H1 (cell line): Measurements from ENCODE around the gene PLB1. TPM values are rescaled to one million over a fixed set of nuclear protein-coding genes. Genes with fewer than 3 reads are reported as not detected.

Source experiments
- JUND ChIP-seq: IDR thresholded peaks from 2 replicates; pipeline ENCODE4 v1.6.1; 2011; ENCODE audit warnings: mild to moderate bottlenecking, improper control_type of control experiment, low read length
- MAX ChIP-seq: IDR thresholded peaks from 2 replicates; pipeline ENCODE4 v1.6.1; 2012; ENCODE audit warnings: inconsistent platforms
- NANOG ChIP-seq: IDR thresholded peaks from 2 replicates; pipeline ENCODE4 v1.6.1; 2011; ENCODE audit warnings: low read length, low read depth, mild to moderate bottlenecking, inconsistent platforms; ENCODE audit not compliant: insufficient read depth, poor library complexity, severe bottlenecking
- POLR2AphosphoS5 ChIP-seq: IDR thresholded peaks from 2 replicates; pipeline ENCODE4 v1.6.1; 2011; ENCODE audit warnings: low read depth, low read length
- RXRA ChIP-seq: IDR thresholded peaks from 2 replicates; pipeline ENCODE4 v1.6.1; 2011; ENCODE audit warnings: low read depth, mild to moderate bottlenecking, low read length, moderate library complexity; ENCODE audit not compliant: insufficient read depth
- TEAD4 ChIP-seq: IDR thresholded peaks from 2 replicates; pipeline ENCODE4 v1.6.1; 2012; ENCODE audit warnings: low read depth, low read length, inconsistent platforms, mixed read lengths
- polyA plus RNA-seq, 7 experiments: library from polyadenylated mRNA; depleted of rRNA in 3 of 7; stranded (reverse) in 5 of 7; unstranded in 2 of 7; fragments of >200 nt in 5 of 7; fragments of 200-250 nt in 2 of 7; gene quantifications; 1 replicate in 5 of 7; 2 replicates in 1 of 7; 4 replicates in 1 of 7; pipeline versions ENCODE4 v1.2.1 to v1.2.3, GENCODE V29; 2011 to 2013; ENCODE audit warnings: missing spikeins in 2 of 7, mixed read lengths in 2 of 7
- total RNA-seq: library from RNA; stranded (reverse); fragmentation: NEBNext Ultra II Directional; extraction: Animal tissue kit (Norgen Biotek cat#: 25700); gene quantifications from 2 replicates; pipeline ENCODE4 v1.2.1, GENCODE V29; 2021

PLB1 gene
- total and polyA plus RNA-seq, 2 of the 8 experiments (the other 6 are each of a cell fraction or from before 2014, with no cell fraction given) = 0.20 to 0.36 TPM

- TF ChIP-seq TEAD4 (no peak), RXRA (no peak), POLR2AphosphoS5 (no peak), NANOG (no peak), MAX (no peak), JUND (no peak)
These were observed 158.9 kb downstream of the PLB1 start (continued) for GRCh38 chr2:28654663-28655320.
